ENCODE results near the gene TAF13.

- no peak for TF ChIP-seq POLR2A (IDR thresholded peaks at IDR 0.05)
- no peak for TF ChIP-seq CTCF (IDR thresholded peaks at IDR 0.05)
Observed at GRCh38 chr1:109034382-109034781, 41.4 kb downstream of the TAF13 start.

Measured in prostate gland (tissue), 2 donors.